GM23338 (cell line): ENCODE data around the gene CCDC197.

Experiments
- CREB1 ChIP-seq: fragments of 250-450 bp; sonication (Bioruptor Pico); IDR thresholded peaks from 2 replicates; pipeline ENCODE4 v1.5.0; 2020; ENCODE audit warnings: low read depth, mild to moderate bottlenecking, moderate library complexity
- CTCF ChIP-seq, 2 experiments: fragments of 200-600 bp in 1 of 2; sonication (generic) in 1 of 2; conservative IDR thresholded peaks; 2 replicates each; pipeline versions ENCODE4 v1.5.1 to v1.6.1; 2016 to 2017; ENCODE audit warnings: antibody characterized with exemption in 2 of 2, low read depth in 2 of 2, mild to moderate bottlenecking in 2 of 2, moderate library complexity in 1 of 2
- EZH2 ChIP-seq: fragments of 200-600 bp; sonication (generic); IDR thresholded peaks from one replicate; pipeline ENCODE4 v1.8.0; 2017; ENCODE audit warnings: antibody characterized with exemption, mild to moderate bottlenecking, low read depth; ENCODE audit not compliant: unreplicated experiment
- EZH2phosphoT487 ChIP-seq: fragments of 200-600 bp; sonication (generic); IDR thresholded peaks from one replicate; pipeline ENCODE4 v1.8.1; 2018; ENCODE audit warnings: antibody characterized with exemption; ENCODE audit not compliant: unreplicated experiment
- POLR2AphosphoS5 ChIP-seq: IDR thresholded peaks from 2 replicates; pipeline ENCODE4 v1.6.1; 2016; ENCODE audit warnings: antibody characterized with exemption, low read depth
- STAT1 ChIP-seq: IDR thresholded peaks from one replicate; pipeline ENCODE4 v1.6.1; 2016; ENCODE audit warnings: antibody characterized with exemption; ENCODE audit not compliant: unreplicated experiment
- ZNF462 ChIP-seq: fragments of 250-450 bp; sonication (Bioruptor Pico); IDR thresholded peaks from 2 replicates; pipeline ENCODE4 v1.5.0; 2020; ENCODE audit warnings: mild to moderate bottlenecking, moderate library complexity

GRCh38 chr14:94040247-94040646 lies 43.1 kb downstream of the CCDC197 start:
- TF ChIP-seq CTCF (conservative IDR thresholded peaks at IDR 0.05; ENCODE audit: low read depth in 2 of 2) (no peak), POLR2AphosphoS5 (no peak), EZH2 (no peak), CREB1 (CRISPR knock-in tag) (no peak), STAT1 (no peak), ZNF462 (no peak), EZH2phosphoT487 (no peak)
